Measurements from ENCODE around the gene POLR2C. TPM values are rescaled to one million over a fixed set of nuclear protein-coding genes. Genes with fewer than 3 reads are reported as not detected.

POLR2C gene
- total and polyA plus RNA-seq, 10 of the 15 experiments (the other 5 are each of a cell fraction or from before 2014, with no cell fraction given): 26.9 to 93.0 (median 57.8) TPM

GRCh38 chr16:57518922-57519321 is 56.4 kb downstream of the POLR2C start (continued):
- no peak for TF ChIP-seq POU2F2 (IDR thresholded peaks at IDR 0.05; ENCODE audit: borderline replicate concordance, low read depth, low read length)
- TF ChIP-seq EZH2 (IDR thresholded peaks at IDR 0.05; ENCODE audit: borderline replicate concordance, control insufficient read depth, low read depth, low read length): no peak

- RAD21 ChIA-PET (ENCODE audit: unreplicated experiment): interaction anchor here (0.6 to 5.1 kb wide), 21 partner anchors 10 to 436 kb away, joined by 3 to 49 read pairs (median 4); partner anchors contain the start of genes ADGRG5, CCDC102A, CIAPIN1 and COQ9
- Histone ChIP-seq H3K27ac (ENCODE audit: control insufficient read depth, insufficient read depth) (no peak overlapping the region), H3K9me3 (replicated peaks; ENCODE audit: control insufficient read depth, insufficient read depth, low read length) (no peaks in the 10 kb centered on the region), H3K27me3 (replicated peaks in 1 of 2; ENCODE audit: control insufficient read depth in 2 of 2, insufficient read depth in 2 of 2, low read length in 1 of 2) (no peaks in the 10 kb centered on the region), H4K20me1 (ENCODE audit: control insufficient read depth, insufficient read depth) (no peaks in the 10 kb centered on the region; the same call in 1 of the 2 replicates), H3K4me3 (no peak overlapping the region), H3K79me2 (ENCODE audit: control insufficient read depth, insufficient read depth, low read length) (no peaks in the 10 kb centered on the region), H2AFZ (ENCODE audit: control insufficient read depth, low read depth, low read length) (no peak overlapping the region), H3K36me3 (ENCODE audit: control insufficient read depth in 2 of 2, insufficient read depth in 2 of 2, low read length in 1 of 2) (no peaks in the 10 kb centered on the region; a peak in 2 of 4 replicates), H3K9ac (ENCODE audit: control insufficient read depth, insufficient read depth, low read length) (no peak overlapping the region; the same call in 1 of the 2 replicates), H3K4me1 (ENCODE audit: control insufficient read depth, insufficient read depth, low read length) (peaks cover 12% of the 10 kb centered on the region), H3K4me2 (ENCODE audit: control insufficient read depth, insufficient read depth) (no peak overlapping the region)
- no peak for DNase-seq (ENCODE audit: low read depth, low spot score)
- peak; percentile 96 for ATAC-seq
- in situ Hi-C loops (cut with MboI): loop anchor here (5.0 kb wide), 2 partner anchors 103 to 218 kb away; no protein-coding TSS in a partner anchor
- WGBS (ENCODE audit: insufficient coverage, insufficient replicate concordance, low lambda C conversion rate, missing lambda C conversion rate): 29% methylated on average over 10 of the region's 10 CpGs
- POLR2A ChIA-PET: interaction anchor here (1.1 to 1.5 kb wide), 3 partner anchors 30 to 98 kb away, joined by 3 to 4 read pairs (median 4); partner anchors contain the start of gene POLR2C
- no TSS peak for BruUV-seq (replicated peaks)
- intact Hi-C loops (cut with micrococcal nuclease; ENCODE audit: unreplicated experiment): loop anchor here (1.0 to 5.0 kb wide), 4 partner anchors 44 to 220 kb away; partner anchors contain the start of gene POLR2C
- FAIRE-seq: peak; percentile 97
- SMC1A ChIA-PET (ENCODE audit: uncharacterized antibody, unreplicated experiment): interaction anchor here (0.7 to 6.1 kb wide), 16 partner anchors 8 to 794 kb away, joined by 3 to 51 read pairs (median 4); partner anchors contain the start of genes CCDC102A and POLR2C
- CTCF ChIA-PET: interaction anchor here (1.0 to 6.0 kb wide), 33 partner anchors 8 to 437 kb away, joined by 3 to 174 read pairs (median 5); partner anchors contain the start of genes ADGRG5, CCDC102A, CIAPIN1 and COQ9
- TF ChIP-seq CTCF (IDR thresholded peaks at IDR 0.05 in 2 of 3, conservative IDR thresholded peaks at IDR 0.05 in 1 of 3; ENCODE audit: control insufficient read depth in 2 of 3, extremely low read depth in 1 of 3, insufficient read depth in 1 of 3, low read depth in 3 of 3, low read length in 3 of 3) (peak; percentile 91 to 99 (median 98); a peak in 5 of 6 replicates), ASH2L (IDR thresholded peaks at IDR 0.05; ENCODE audit: borderline replicate concordance, low read depth) (no peak), NBN (IDR thresholded peaks at IDR 0.05) (0 out of 2 replicates have a peak, but pooled peaks have one; percentile 25), YY1 (IDR thresholded peaks at IDR 0.05; ENCODE audit: low read depth, low read length) (peak; percentile 89), ZNF622 (IDR thresholded peaks at IDR 0.05) (no peak), RUNX3 (IDR thresholded peaks at IDR 0.05; ENCODE audit: low read length) (peak; percentile 28; the same call in 1 of the 2 replicates), EP300 (IDR thresholded peaks at IDR 0.05; ENCODE audit: borderline replicate concordance in 1 of 2, control insufficient read depth in 1 of 2, low read depth in 2 of 2, low read length in 2 of 2) (no peak), RAD21 (IDR thresholded peaks at IDR 0.05; ENCODE audit: insufficient read depth, low read depth, low read length) (peak; percentile 96), CHD4 (IDR thresholded peaks at IDR 0.05) (no peak), SMC3 (IDR thresholded peaks at IDR 0.05; ENCODE audit: borderline replicate concordance, low read length) (peak; percentile 96), ZNF592 (IDR thresholded peaks at IDR 0.05) (0 out of 2 replicates have a peak, but pooled peaks have one; percentile 9), IKZF1 (conservative IDR thresholded peaks at IDR 0.05) (0 out of 2 replicates have a peak, but pooled peaks have one; percentile 26), ZNF24 (IDR thresholded peaks at IDR 0.05) (0 out of 2 replicates have a peak, but pooled peaks have one; percentile 18)
Measured at GRCh38 chr16:57519796-57520360, 57.4 kb downstream of the POLR2C start.
